Transverse colon (tissue), 4 donors: ENCODE data around the gene CENPF.

Experiments used
- EP300 ChIP-seq: sonication (generic); formaldehyde crosslinking; IDR thresholded peaks from one replicate; pipeline ENCODE4 v1.6.1; 2017; ENCODE audit warnings: antibody characterized with exemption, low read depth
- POLR2A ChIP-seq: fragments of 450-650 bp; IDR thresholded peaks from one replicate; pipeline ENCODE4 v1.6.1; 2016; ENCODE audit warnings: antibody characterized with exemption, mild to moderate bottlenecking, moderate library complexity
- POLR2AphosphoS5 ChIP-seq, 3 donors: sonication (generic); formaldehyde crosslinking; IDR thresholded peaks; one replicate each; pipeline ENCODE4 v1.6.1; 2016; ENCODE audit warnings: antibody characterized with exemption in 3 of 3
- TF ChIP-seq, protein P1 (sequence below), 5 experiments: fragments of 200-600 bp in 3 of 5; fragments of 450-650 bp in 2 of 5; sonication (generic) in 3 of 5; IDR thresholded peaks; 1 replicate in 2 of 5; 2 replicates in 3 of 5; pipeline ENCODE4 v1.5.1; 2016 to 2017; ENCODE audit warnings: antibody characterized with exemption in 5 of 5, inconsistent platforms in 3 of 5, mild to moderate bottlenecking in 2 of 5, moderate library complexity in 1 of 5

DNA sequence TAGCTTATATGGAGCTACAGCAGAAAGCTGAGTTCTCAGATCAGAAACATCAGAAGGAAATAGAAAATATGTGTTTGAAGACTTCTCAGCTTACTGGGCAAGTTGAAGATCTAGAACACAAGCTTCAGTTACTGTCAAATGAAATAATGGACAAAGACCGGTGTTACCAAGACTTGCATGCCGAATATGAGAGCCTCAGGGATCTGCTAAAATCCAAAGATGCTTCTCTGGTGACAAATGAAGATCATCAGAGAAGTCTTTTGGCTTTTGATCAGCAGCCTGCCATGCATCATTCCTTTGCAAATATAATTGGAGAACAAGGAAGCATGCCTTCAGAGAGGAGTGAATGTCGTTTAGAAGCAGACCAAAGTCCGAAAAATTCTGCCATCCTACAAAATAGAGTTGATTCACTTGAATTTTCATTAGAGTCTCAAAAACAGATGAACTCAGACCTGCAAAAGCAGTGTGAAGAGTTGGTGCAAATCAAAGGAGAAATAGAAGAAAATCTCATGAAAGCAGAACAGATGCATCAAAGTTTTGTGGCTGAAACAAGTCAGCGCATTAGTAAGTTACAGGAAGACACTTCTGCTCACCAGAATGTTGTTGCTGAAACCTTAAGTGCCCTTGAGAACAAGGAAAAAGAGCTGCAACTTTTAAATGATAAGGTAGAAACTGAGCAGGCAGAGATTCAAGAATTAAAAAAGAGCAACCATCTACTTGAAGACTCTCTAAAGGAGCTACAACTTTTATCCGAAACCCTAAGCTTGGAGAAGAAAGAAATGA is 37.6 kb downstream of the CENPF start:
- TF ChIP-seq, protein P1, sequence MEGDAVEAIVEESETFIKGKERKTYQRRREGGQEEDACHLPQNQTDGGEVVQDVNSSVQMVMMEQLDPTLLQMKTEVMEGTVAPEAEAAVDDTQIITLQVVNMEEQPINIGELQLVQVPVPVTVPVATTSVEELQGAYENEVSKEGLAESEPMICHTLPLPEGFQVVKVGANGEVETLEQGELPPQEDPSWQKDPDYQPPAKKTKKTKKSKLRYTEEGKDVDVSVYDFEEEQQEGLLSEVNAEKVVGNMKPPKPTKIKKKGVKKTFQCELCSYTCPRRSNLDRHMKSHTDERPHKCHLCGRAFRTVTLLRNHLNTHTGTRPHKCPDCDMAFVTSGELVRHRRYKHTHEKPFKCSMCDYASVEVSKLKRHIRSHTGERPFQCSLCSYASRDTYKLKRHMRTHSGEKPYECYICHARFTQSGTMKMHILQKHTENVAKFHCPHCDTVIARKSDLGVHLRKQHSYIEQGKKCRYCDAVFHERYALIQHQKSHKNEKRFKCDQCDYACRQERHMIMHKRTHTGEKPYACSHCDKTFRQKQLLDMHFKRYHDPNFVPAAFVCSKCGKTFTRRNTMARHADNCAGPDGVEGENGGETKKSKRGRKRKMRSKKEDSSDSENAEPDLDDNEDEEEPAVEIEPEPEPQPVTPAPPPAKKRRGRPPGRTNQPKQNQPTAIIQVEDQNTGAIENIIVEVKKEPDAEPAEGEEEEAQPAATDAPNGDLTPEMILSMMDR (IDR thresholded peaks at IDR 0.05): no peak
- TF ChIP-seq POLR2AphosphoS5 (IDR thresholded peaks at IDR 0.05) (no peak), EP300 (no peak), POLR2A (no peak)
